Esophagus muscularis mucosa (tissue), 4 donors: ENCODE data around the gene KDM5C. TPM values are rescaled to one million over a fixed set of nuclear protein-coding genes. Genes with fewer than 3 reads are reported as not detected.

Experiments used
- DNase-seq: peaks from one replicate; pipeline ENCODE4 v3.0.0-alpha.2; 2017; ENCODE audit errors: extremely low spot score
- H3K27ac ChIP-seq, 4 donors: fragments of 200-600 bp; sonication (generic); replicated peaks in 1 of 4; 1 replicate in 3 of 4; 2 replicates in 1 of 4; pipeline ENCODE4 v1.5.1; 2016 to 2019; ENCODE audit warnings: mild to moderate bottlenecking in 1 of 4
- H3K27me3 ChIP-seq, 4 donors: fragments of 200-600 bp; sonication (generic); one replicate each; pipeline versions ENCODE4 v1.5.1 to v1.6.0; 2016 to 2019
- H3K36me3 ChIP-seq, 4 donors: fragments of 200-600 bp; sonication (generic); one replicate each; pipeline ENCODE4 v1.5.1; 2016 to 2019
- H3K4me1 ChIP-seq, 4 donors: fragments of 200-600 bp; sonication (generic); one replicate each; pipeline ENCODE4 v1.5.1; 2016 to 2019
- H3K4me3 ChIP-seq, 4 donors: fragments of 200-600 bp; sonication (generic); 1 replicate in 2 of 4; 2 replicates in 2 of 4; pipeline ENCODE4 v1.5.1; 2016 to 2019; ENCODE audit warnings: mild to moderate bottlenecking in 4 of 4, moderate library complexity in 1 of 4
- H3K9me3 ChIP-seq, 4 donors: fragments of 200-600 bp; sonication (generic); 1 replicate in 3 of 4; 2 replicates in 1 of 4; pipeline ENCODE4 v1.5.1; 2016 to 2019
- CTCF ChIP-seq, 3 experiments: fragments of 200-600 bp in 2 of 3; fragments of 450-650 bp in 1 of 3; sonication (generic) in 2 of 3; IDR thresholded peaks; one replicate each; pipeline ENCODE4 v1.5.1; 2017 to 2019; ENCODE audit warnings: antibody characterized with exemption in 3 of 3, mild to moderate bottlenecking in 2 of 3, moderate library complexity in 1 of 3
- EP300 ChIP-seq: sonication (generic); formaldehyde crosslinking; IDR thresholded peaks from one replicate; pipeline ENCODE4 v1.6.1; 2017; ENCODE audit warnings: antibody characterized with exemption
- POLR2A ChIP-seq: fragments of 450-650 bp; IDR thresholded peaks from one replicate; pipeline ENCODE4 v1.6.1; 2017; ENCODE audit warnings: antibody characterized with exemption, moderate library complexity, mild to moderate bottlenecking, low read depth
- POLR2AphosphoS5 ChIP-seq, 2 donors: sonication (generic); formaldehyde crosslinking; IDR thresholded peaks; one replicate each; pipeline ENCODE4 v1.6.1; 2017; ENCODE audit warnings: antibody characterized with exemption in 2 of 2
- WGBS: methylation state at CpG from one replicate; pipeline ENCODE4 v1.1.5; 2018; 5-methylcytosine and 5-hydroxymethylcytosine counted together
- intact Hi-C: fragments of 100-400 bp; cut with DNase I; formaldehyde crosslinking; loops from one replicate; pipeline ENCODE4 v1.15.1; 2023
- total RNA-seq, 4 donors: library from RNA; depleted of rRNA; stranded (reverse); fragments of >200 nt; gene quantifications; one replicate each; pipeline versions ENCODE4 v1.1.0 to v1.2.1, GENCODE V29; 2016

Gene KDM5C
- total RNA-seq, 4 donors from 2014 or later = 64.8 to 128 (median 85.2) TPM

- H3K27ac ChIP-seq = no peak overlapping the region
- no peaks in the 10 kb centered on the region for H3K27me3 ChIP-seq
- 90% methylated on average over 7 of the region's 9 CpGs for WGBS
- no peaks in the 10 kb centered on the region for H3K9me3 ChIP-seq
- H3K36me3 ChIP-seq = peaks cover 39 to 96% (median 86%) of the 10 kb centered on the region in 4 donors
- no peak for DNase-seq
- intact Hi-C loops = no loop called here
- no peaks in the 10 kb centered on the region for H3K4me1 ChIP-seq
- no peak overlapping the region for H3K4me3 ChIP-seq
- TF ChIP-seq EP300 = no peak
These were observed 13.5 kb downstream of the KDM5C start for GRCh38 chrX:53211391-53211978.

- H3K4me3 ChIP-seq = no peak overlapping the region
- no peaks in the 10 kb centered on the region for H3K27me3 ChIP-seq
- no peaks in the 10 kb centered on the region for H3K4me1 ChIP-seq
- no peaks in the 10 kb centered on the region for H3K9me3 ChIP-seq
- DNase-seq = no peak
- peaks cover 35 to 100% (median 100%) of the 10 kb centered on the region in 4 donors for H3K36me3 ChIP-seq
- WGBS = 95% methylated on average over 12 of the region's 12 CpGs
- intact Hi-C loops = no loop called here
- H3K27ac ChIP-seq = no peak overlapping the region
- TF ChIP-seq POLR2AphosphoS5 (IDR thresholded peaks at IDR 0.05) (no peak), EP300 (no peak), POLR2A (no peak)
These were observed 28.3 kb downstream of the KDM5C start for GRCh38 chrX:53196678-53197077.

- intact Hi-C loops = no loop called here
- H3K4me1 ChIP-seq = no peaks in the 10 kb centered on the region
- WGBS = 83% methylated on average over 2 of the region's 2 CpGs
- H3K4me3 ChIP-seq = no peak overlapping the region
- H3K9me3 ChIP-seq = no peaks in the 10 kb centered on the region
- no peak for TF ChIP-seq POLR2AphosphoS5 (IDR thresholded peaks at IDR 0.05)
- no peak for TF ChIP-seq CTCF (IDR thresholded peaks at IDR 0.05)
- no peak for TF ChIP-seq POLR2A
- TF ChIP-seq EP300 = no peak
- H3K36me3 ChIP-seq = peaks cover 35 to 100% (median 92%) of the 10 kb centered on the region in 4 donors
- H3K27me3 ChIP-seq = no peaks in the 10 kb centered on the region
- no peak for DNase-seq
- no peak overlapping the region for H3K27ac ChIP-seq
These were observed 29.6 kb downstream of the KDM5C start for GRCh38 chrX:53195401-53195800.

- intact Hi-C loops = no loop called here
- no peak for DNase-seq
- no peak overlapping the region for H3K27ac ChIP-seq
- no peaks in the 10 kb centered on the region for H3K9me3 ChIP-seq
- H3K36me3 ChIP-seq = peaks cover 35 to 96% (median 86%) of the 10 kb centered on the region in 4 donors
- no peaks in the 10 kb centered on the region for H3K27me3 ChIP-seq
- 100% methylated on average over 12 of the region's 16 CpGs for WGBS
- H3K4me1 ChIP-seq = no peaks in the 10 kb centered on the region
- H3K4me3 ChIP-seq = no peak overlapping the region
- TF ChIP-seq EP300 (no peak), POLR2A (no peak), POLR2AphosphoS5 (IDR thresholded peaks at IDR 0.05) (no peak), CTCF (IDR thresholded peaks at IDR 0.05) (no peak)
These were observed 30.7 kb downstream of the KDM5C start for GRCh38 chrX:53194308-53194707.

- Histone ChIP-seq H3K9me3 (no peaks in the 10 kb centered on the region), H3K27ac (no peak overlapping the region), H3K4me1 (no peaks in the 10 kb centered on the region), H3K4me3 (no peak overlapping the region), H3K27me3 (no peaks in the 10 kb centered on the region), H3K36me3 (peaks cover 25 to 84% (median 74%) of the 10 kb centered on the region in 4 donors)
- TF ChIP-seq CTCF (IDR thresholded peaks at IDR 0.05) (no peak), EP300 (no peak)
- WGBS = 96% methylated on average over 16 of the region's 16 CpGs
- DNase-seq = no peak
- intact Hi-C loops = no loop called here
These were observed 31.9 kb downstream of the KDM5C start for GRCh38 chrX:53193093-53193492.
